A673 (cell line): Measurements from ENCODE around the gene NTRK3.

Source experiments
- EZH2 ChIP-seq: fragments of 200-600 bp; sonication (generic); IDR thresholded peaks from 2 replicates; pipeline ENCODE4 v1.6.1; 2017; ENCODE audit warnings: borderline replicate concordance, low read depth, mild to moderate bottlenecking, mixed read lengths, antibody characterized with exemption, low read length; ENCODE audit not compliant: poor library complexity, severe bottlenecking
- TF ChIP-seq, protein P1 (sequence below): fragments of 300-800, 200-600 bp; sonication (generic); conservative IDR thresholded peaks from 2 replicates; pipeline ENCODE4 v1.5.1; 2017; ENCODE audit warnings: low read depth, mild to moderate bottlenecking, antibody characterized with exemption, low read length, moderate library complexity, mixed read lengths

DNA sequence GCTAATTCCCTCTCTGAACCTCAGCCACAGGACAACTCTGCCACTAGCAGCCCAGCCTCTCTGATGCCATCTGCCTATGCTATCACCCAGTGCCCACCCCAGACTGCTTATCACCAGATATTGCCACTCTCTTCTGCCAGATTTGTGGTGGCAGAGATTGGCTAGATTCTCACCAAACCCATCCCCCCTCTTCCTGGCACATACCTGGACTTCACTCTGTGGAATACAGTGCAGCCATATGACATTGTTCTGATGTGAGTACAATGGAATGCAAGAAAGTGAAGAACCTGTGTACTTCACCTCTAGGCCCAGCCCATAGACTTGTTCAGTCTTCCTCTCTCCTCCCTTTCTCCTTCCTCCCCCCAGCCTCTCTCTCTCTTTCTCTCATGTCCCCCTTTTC lies 46.9 kb upstream of the NTRK3 start:
- TF ChIP-seq, protein P1, sequence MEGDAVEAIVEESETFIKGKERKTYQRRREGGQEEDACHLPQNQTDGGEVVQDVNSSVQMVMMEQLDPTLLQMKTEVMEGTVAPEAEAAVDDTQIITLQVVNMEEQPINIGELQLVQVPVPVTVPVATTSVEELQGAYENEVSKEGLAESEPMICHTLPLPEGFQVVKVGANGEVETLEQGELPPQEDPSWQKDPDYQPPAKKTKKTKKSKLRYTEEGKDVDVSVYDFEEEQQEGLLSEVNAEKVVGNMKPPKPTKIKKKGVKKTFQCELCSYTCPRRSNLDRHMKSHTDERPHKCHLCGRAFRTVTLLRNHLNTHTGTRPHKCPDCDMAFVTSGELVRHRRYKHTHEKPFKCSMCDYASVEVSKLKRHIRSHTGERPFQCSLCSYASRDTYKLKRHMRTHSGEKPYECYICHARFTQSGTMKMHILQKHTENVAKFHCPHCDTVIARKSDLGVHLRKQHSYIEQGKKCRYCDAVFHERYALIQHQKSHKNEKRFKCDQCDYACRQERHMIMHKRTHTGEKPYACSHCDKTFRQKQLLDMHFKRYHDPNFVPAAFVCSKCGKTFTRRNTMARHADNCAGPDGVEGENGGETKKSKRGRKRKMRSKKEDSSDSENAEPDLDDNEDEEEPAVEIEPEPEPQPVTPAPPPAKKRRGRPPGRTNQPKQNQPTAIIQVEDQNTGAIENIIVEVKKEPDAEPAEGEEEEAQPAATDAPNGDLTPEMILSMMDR, result no peak
- no peak for TF ChIP-seq EZH2
